ENCODE data around the gene MUSK. TPM values are rescaled to one million over a fixed set of nuclear protein-coding genes. Genes with fewer than 3 reads are reported as not detected.

MUSK gene
- polyA plus RNA-seq, 2 donors = 0.14 to 0.20 TPM

DNA sequence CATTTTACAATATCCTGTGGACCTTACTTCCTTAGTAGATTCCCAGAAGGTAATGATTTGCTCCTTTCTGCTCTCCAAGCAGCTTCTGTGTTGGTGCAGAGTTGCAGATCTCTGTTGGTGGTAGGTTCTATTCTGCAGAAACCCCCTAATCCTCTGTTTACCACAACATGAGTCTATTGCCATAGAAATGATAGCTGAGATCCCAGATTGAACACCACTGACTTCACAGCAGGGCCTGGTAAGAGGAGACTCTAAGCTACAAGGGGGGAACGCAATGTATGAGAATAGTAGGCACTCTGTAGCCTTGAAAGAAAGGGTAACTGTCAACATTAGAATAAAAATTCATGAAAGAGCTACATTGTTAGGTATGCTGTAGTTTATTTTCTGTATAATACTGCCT lies 59.5 kb downstream of the MUSK start:
- H3K27ac ChIP-seq (ENCODE audit: low read depth in 2 of 2, low read length in 1 of 2) = no peak overlapping the region
- H3K4me1 ChIP-seq (ENCODE audit: control insufficient read depth in 2 of 2, insufficient read depth in 2 of 2, low read length in 1 of 2) = no peaks in the 10 kb centered on the region
- no peaks in the 10 kb centered on the region for H3K9me3 ChIP-seq (ENCODE audit: control insufficient read depth in 2 of 2, insufficient read depth in 1 of 2, low read depth in 1 of 2, low read length in 1 of 2)
- no peaks in the 10 kb centered on the region for H3K36me3 ChIP-seq (ENCODE audit: control insufficient read depth in 2 of 2, insufficient read depth in 2 of 2, low read length in 1 of 2)
- 72 to 79% methylated on average over 1 of the region's 1 CpG for WGBS, 2 donors
- no peaks in the 10 kb centered on the region for H3K27me3 ChIP-seq (ENCODE audit: control insufficient read depth in 1 of 2, insufficient read depth in 2 of 2, low read length in 2 of 2)
- no peak overlapping the region for H3K4me3 ChIP-seq (ENCODE audit: low read depth in 1 of 2, low read length in 2 of 2)

DNA sequence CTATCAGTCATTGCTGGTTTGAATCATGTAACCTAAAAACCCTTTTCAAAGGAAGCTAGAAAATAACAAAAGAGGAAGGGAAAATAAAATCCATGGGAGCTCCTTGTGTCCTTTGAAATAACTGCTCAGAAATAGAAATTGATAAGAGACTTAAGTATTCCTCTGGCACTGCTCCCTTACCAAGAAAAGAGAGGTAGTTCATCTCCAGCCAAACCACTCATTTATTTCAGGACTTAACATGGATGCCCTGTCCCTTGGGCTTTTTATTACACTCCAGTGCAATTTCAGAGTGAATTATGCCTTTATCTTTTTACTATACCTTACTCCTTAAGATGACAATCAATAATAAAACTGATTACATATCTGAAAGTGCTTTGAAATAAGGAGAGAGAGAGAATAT lies 61.0 kb downstream of the MUSK start:
- no peaks in the 10 kb centered on the region for H3K36me3 ChIP-seq (ENCODE audit: control insufficient read depth in 2 of 2, insufficient read depth in 2 of 2, low read length in 1 of 2)
- no peaks in the 10 kb centered on the region for H3K9me3 ChIP-seq (ENCODE audit: control insufficient read depth in 2 of 2, insufficient read depth in 1 of 2, low read depth in 1 of 2, low read length in 1 of 2)
- H3K4me1 ChIP-seq (ENCODE audit: control insufficient read depth in 2 of 2, insufficient read depth in 2 of 2, low read length in 1 of 2) = no peaks in the 10 kb centered on the region
- H3K27me3 ChIP-seq (ENCODE audit: control insufficient read depth in 1 of 2, insufficient read depth in 2 of 2, low read length in 2 of 2) = no peaks in the 10 kb centered on the region
- no peak overlapping the region for H3K4me3 ChIP-seq (ENCODE audit: low read depth in 1 of 2, low read length in 2 of 2)
- no peak overlapping the region for H3K27ac ChIP-seq (ENCODE audit: low read depth in 2 of 2, low read length in 1 of 2)

DNA sequence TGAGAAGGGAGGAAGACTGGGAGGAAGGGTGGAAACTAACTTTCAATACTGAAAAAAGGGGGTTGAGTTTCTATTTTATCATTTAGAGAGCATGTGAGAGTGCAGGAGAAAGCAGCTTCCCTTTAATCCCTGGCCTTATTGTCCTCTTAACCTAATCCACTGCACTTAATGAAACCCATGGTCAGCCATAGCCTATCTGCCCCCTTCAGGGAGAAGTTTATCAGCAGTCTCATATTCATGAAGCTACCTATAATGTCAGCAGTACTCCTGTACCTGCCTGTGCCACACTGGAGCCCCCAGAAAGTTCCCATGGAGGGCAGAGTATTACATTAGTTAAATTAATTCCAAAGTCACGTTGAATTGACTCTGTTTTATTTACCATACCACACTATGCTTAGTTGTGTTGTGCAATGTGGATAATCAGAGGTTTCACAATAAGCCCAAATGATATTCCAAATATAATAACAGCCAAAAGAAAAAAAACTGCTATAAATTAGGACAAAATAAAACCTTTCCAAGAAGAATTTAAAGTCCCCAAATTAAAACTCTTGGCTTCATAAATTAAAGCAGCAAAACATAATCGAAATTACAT lies 62.9 kb downstream of the MUSK start:
- H3K4me3 ChIP-seq (ENCODE audit: low read depth in 1 of 2, low read length in 2 of 2) = no peak overlapping the region
- no peaks in the 10 kb centered on the region for H3K9me3 ChIP-seq (ENCODE audit: control insufficient read depth in 2 of 2, insufficient read depth in 1 of 2, low read depth in 1 of 2, low read length in 1 of 2)
- no peak overlapping the region for H3K27ac ChIP-seq (ENCODE audit: low read depth in 2 of 2, low read length in 1 of 2)
- WGBS, 2 donors = 70 to 74% methylated on average over 2 of the region's 2 CpGs
- no peaks in the 10 kb centered on the region for H3K36me3 ChIP-seq (ENCODE audit: control insufficient read depth in 2 of 2, insufficient read depth in 2 of 2, low read length in 1 of 2)
- H3K4me1 ChIP-seq (ENCODE audit: control insufficient read depth in 2 of 2, insufficient read depth in 2 of 2, low read length in 1 of 2) = no peaks in the 10 kb centered on the region
- H3K27me3 ChIP-seq (ENCODE audit: control insufficient read depth in 1 of 2, insufficient read depth in 2 of 2, low read length in 2 of 2) = no peaks in the 10 kb centered on the region

DNA sequence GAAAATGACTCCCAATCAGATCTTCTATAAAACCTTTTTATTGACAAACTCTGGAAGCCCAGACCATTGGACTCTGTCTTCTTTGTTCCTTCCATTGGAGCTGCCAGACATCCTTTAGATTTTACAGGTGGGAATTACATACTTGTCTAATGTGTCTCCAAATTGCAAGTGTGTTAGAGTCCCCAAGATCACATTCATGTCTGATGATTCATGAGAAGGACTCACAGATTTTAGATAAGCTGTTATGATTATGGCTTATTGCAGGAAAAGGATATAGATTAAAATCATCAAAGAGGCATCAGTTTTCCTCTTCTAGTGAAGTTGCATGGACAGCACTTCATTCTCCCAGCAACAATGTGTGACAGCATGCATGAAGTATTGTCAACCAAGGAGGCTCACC lies 70.4 kb downstream of the MUSK start:
- no peaks in the 10 kb centered on the region for H3K27me3 ChIP-seq (ENCODE audit: control insufficient read depth in 1 of 2, insufficient read depth in 2 of 2, low read length in 2 of 2)
- no peak overlapping the region for H3K27ac ChIP-seq (ENCODE audit: low read depth in 2 of 2, low read length in 1 of 2)
- no peaks in the 10 kb centered on the region for H3K9me3 ChIP-seq (ENCODE audit: control insufficient read depth in 2 of 2, insufficient read depth in 1 of 2, low read depth in 1 of 2, low read length in 1 of 2)
- no peak overlapping the region for H3K4me3 ChIP-seq (ENCODE audit: low read depth in 1 of 2, low read length in 2 of 2)
- no peaks in the 10 kb centered on the region for H3K4me1 ChIP-seq (ENCODE audit: control insufficient read depth in 2 of 2, insufficient read depth in 2 of 2, low read length in 1 of 2)
- no peaks in the 10 kb centered on the region for H3K36me3 ChIP-seq (ENCODE audit: control insufficient read depth in 2 of 2, insufficient read depth in 2 of 2, low read length in 1 of 2)

DNA sequence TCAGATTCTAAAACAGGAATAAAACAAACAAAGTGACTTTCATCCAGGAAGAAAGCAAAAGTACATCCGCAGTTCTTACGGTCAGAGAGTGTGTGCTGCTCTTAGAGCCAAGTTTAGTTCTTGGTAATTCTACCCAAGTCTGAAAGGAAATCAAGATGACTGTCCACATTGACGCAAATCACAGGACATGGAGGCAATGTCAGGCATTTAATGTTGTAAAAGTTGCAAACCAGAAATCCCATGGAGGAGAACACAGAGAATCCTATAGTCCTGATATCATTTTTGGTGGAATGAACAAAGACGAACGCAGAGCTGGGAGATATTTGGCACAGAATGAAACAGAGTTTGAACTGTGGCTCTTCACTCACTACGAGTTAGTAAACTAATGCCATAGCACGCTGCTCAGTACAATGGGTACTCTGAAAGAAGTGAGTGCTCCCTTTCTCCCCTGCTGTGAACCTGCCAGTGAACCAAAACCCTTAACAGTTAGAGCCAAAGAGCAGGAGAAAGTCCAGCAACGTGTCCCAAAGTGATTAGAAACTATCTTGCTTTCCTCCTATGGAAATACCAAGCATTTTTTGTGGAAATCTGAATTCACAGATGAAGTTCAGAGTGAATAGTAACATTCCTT lies 74.3 kb downstream of the MUSK start:
- WGBS, 2 donors = 26 to 32% methylated on average over 8 of the region's 8 CpGs
- no peaks in the 10 kb centered on the region for H3K4me1 ChIP-seq (ENCODE audit: control insufficient read depth in 2 of 2, insufficient read depth in 2 of 2, low read length in 1 of 2)

DNA sequence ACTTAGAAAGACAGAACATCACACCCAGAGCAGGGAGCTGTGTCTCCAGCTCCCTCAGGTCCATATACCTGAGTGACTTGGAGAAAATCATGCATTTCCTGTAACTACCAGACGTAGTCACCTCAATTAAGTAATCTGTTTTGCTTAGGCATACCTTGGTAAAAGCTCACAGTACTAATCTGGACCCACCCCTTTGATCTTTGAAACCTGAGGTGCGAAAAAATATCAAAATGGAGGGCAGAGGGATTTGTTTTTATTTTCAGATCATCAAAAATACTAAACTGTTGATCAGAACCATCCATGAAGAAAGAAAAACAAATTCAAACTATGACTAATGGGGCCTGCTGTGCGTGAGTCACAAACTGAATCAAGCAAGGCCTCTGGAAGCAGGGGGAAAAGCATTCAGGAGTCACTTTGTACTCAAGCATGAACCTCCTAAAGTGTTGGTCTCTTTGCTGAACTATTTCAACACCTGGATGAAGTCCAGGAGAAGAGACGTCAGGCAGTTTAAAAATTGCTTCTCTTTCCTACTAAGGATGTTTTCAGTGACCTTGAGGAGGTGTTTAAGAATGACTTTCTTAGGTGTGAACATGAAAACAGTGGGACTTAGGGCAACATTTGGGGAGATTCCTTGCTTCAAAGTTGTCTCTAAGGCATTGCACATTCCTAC lies 76.3 kb downstream of the MUSK start:
- no peaks in the 10 kb centered on the region for H3K36me3 ChIP-seq (ENCODE audit: control insufficient read depth in 2 of 2, insufficient read depth in 2 of 2, low read length in 1 of 2)
- H3K27ac ChIP-seq (ENCODE audit: low read depth in 2 of 2, low read length in 1 of 2) = peak overlapping the region; percentile 74
- H3K4me1 ChIP-seq (ENCODE audit: control insufficient read depth in 2 of 2, insufficient read depth in 2 of 2, low read length in 1 of 2) = peaks cover 0 to 3% of the 10 kb centered on the region in 2 donors
- no peaks in the 10 kb centered on the region for H3K9me3 ChIP-seq (ENCODE audit: control insufficient read depth in 2 of 2, insufficient read depth in 1 of 2, low read depth in 1 of 2, low read length in 1 of 2)
- 32 to 46% methylated on average over 4 of the region's 4 CpGs for WGBS, 2 donors
- no peaks in the 10 kb centered on the region for H3K27me3 ChIP-seq (ENCODE audit: control insufficient read depth in 1 of 2, insufficient read depth in 2 of 2, low read length in 2 of 2)
- H3K4me3 ChIP-seq (ENCODE audit: low read depth in 1 of 2, low read length in 2 of 2) = no peak overlapping the region

More for the DNA sequence above, 74.3 kb downstream of the MUSK start:
- Histone ChIP-seq H3K36me3 (ENCODE audit: control insufficient read depth in 2 of 2, insufficient read depth in 2 of 2, low read length in 1 of 2) (no peaks in the 10 kb centered on the region), H3K9me3 (ENCODE audit: control insufficient read depth in 2 of 2, insufficient read depth in 1 of 2, low read depth in 1 of 2, low read length in 1 of 2) (no peaks in the 10 kb centered on the region), H3K27ac (ENCODE audit: low read depth in 2 of 2, low read length in 1 of 2) (peak overlapping the region; percentile 33 to 56), H3K4me3 (ENCODE audit: low read depth in 1 of 2, low read length in 2 of 2) (no peak overlapping the region), H3K27me3 (ENCODE audit: control insufficient read depth in 1 of 2, insufficient read depth in 2 of 2, low read length in 2 of 2) (no peaks in the 10 kb centered on the region)

DNA sequence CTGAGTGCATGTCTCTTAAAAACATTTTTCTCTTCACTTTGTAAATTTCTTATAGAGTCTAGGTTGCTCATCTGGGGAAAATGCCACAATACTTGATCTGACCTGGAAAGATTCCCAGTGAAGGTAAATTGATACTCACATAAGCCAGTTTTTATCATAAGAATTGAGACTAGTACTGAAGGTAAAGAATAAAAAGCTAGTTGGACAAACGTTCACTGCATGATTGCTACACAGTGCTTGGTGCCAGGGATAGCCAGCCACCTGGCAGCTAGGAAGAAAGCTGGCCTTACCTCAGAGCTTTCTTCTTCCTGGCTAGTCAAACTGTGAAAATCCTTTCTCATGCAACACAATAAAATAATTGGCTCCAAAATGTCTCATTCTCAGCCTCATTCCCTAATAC lies 77.1 kb downstream of the MUSK start:
- 13 to 19% methylated on average over 1 of the region's 1 CpG for whole genome bisulfite sequencing, 2 donors
- H3K4me1 ChIP-seq (ENCODE audit: control insufficient read depth in 2 of 2, insufficient read depth in 2 of 2, low read length in 1 of 2) = peaks cover 0 to 3% of the 10 kb centered on the region in 2 donors
- no peaks in the 10 kb centered on the region for H3K9me3 ChIP-seq (ENCODE audit: control insufficient read depth in 2 of 2, insufficient read depth in 1 of 2, low read depth in 1 of 2, low read length in 1 of 2)
- no peak overlapping the region for H3K4me3 ChIP-seq (ENCODE audit: low read depth in 1 of 2, low read length in 2 of 2)
- H3K27ac ChIP-seq (ENCODE audit: low read depth in 2 of 2, low read length in 1 of 2) = peak overlapping the region; percentile 57 to 68
- H3K36me3 ChIP-seq (ENCODE audit: control insufficient read depth in 2 of 2, insufficient read depth in 2 of 2, low read length in 1 of 2) = no peaks in the 10 kb centered on the region
- no peaks in the 10 kb centered on the region for H3K27me3 ChIP-seq (ENCODE audit: control insufficient read depth in 1 of 2, insufficient read depth in 2 of 2, low read length in 2 of 2)

DNA sequence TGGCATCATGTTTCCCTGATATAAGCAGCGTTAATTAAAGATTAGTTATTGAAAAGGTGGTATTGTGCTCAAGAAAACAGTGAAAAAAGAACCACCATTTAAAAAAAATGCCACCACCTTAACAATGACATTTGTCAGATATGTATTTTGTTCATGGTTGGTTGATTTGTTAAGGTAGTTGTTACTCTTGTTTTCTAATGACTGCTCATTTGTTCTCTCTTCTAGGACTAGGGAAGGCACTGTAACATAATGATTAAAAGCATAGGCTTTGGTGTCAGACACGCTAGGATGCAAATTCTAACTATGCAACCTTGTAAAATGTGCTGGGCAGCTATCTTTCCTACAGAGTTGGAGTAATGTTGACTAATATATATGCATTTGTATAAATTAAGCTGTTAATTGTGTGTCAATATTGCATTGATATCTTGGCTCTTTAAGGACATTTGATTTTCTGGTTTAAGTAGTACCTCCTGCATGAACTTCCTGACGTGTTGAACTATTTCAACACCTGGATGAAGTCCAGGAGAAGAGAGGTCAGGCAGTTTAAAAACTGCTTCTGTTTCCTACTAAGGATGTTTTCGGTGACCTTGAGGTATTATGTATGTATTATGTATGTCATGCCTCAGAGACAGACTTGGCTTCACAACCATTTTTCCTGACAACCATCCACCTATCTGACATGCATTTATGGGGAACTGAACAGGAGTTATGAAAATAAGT lies 77.8 kb downstream of the MUSK start:
- peak overlapping the region in 1 of 2 donors; percentile 57 for H3K27ac ChIP-seq (ENCODE audit: low read depth in 2 of 2, low read length in 1 of 2)
- WGBS, 2 donors = 53 to 66% methylated on average over 4 of the region's 4 CpGs
- H3K36me3 ChIP-seq (ENCODE audit: control insufficient read depth in 2 of 2, insufficient read depth in 2 of 2, low read length in 1 of 2) = no peaks in the 10 kb centered on the region
- no peak overlapping the region for H3K4me3 ChIP-seq (ENCODE audit: low read depth in 1 of 2, low read length in 2 of 2)
- H3K9me3 ChIP-seq (ENCODE audit: control insufficient read depth in 2 of 2, insufficient read depth in 1 of 2, low read depth in 1 of 2, low read length in 1 of 2) = no peaks in the 10 kb centered on the region
- H3K27me3 ChIP-seq (ENCODE audit: control insufficient read depth in 1 of 2, insufficient read depth in 2 of 2, low read length in 2 of 2) = no peaks in the 10 kb centered on the region
- peaks cover 0 to 3% of the 10 kb centered on the region in 2 donors for H3K4me1 ChIP-seq (ENCODE audit: control insufficient read depth in 2 of 2, insufficient read depth in 2 of 2, low read length in 1 of 2)

DNA sequence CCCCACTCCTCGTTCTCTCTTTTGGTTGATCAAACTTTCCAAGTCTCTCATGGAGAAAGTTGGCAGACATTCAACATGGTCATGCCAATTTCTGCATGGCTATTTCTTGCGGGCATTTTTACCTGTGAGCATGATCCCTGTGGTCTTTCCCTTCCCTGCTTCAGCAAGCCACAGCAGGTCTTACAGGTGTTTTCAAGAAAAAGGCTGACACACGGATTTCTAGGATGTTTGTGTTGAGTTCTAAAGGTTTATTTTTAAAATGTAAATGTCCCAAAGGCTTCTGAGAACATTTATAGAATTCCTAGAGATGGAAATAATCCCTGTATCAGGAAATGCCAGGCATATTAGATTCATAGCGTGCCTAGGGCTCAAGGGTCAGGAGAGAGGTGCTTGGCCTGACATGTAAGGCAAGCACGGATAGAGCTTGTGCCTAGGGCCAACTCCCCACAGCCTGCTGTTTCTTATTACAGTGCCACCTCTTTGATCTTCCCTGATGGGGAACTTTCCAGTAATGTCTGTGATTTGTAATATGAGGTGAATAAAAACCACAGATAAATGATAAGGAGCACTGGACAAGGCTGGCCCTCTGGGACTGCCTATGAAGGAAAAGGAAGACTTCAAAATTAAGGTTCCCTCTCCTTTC lies 79.8 kb downstream of the MUSK start:
- H3K27ac ChIP-seq (ENCODE audit: low read depth in 2 of 2, low read length in 1 of 2) = no peak overlapping the region
- no peaks in the 10 kb centered on the region for H3K36me3 ChIP-seq (ENCODE audit: control insufficient read depth in 2 of 2, insufficient read depth in 2 of 2, low read length in 1 of 2)
- H3K4me3 ChIP-seq (ENCODE audit: low read depth in 1 of 2, low read length in 2 of 2) = no peak overlapping the region
- H3K9me3 ChIP-seq (ENCODE audit: control insufficient read depth in 2 of 2, insufficient read depth in 1 of 2, low read depth in 1 of 2, low read length in 1 of 2) = no peaks in the 10 kb centered on the region
- WGBS, 2 donors = 34 to 45% methylated on average over 5 of the region's 5 CpGs
- H3K4me1 ChIP-seq (ENCODE audit: control insufficient read depth in 2 of 2, insufficient read depth in 2 of 2, low read length in 1 of 2) = peaks cover 0 to 9% of the 10 kb centered on the region in 2 donors
- no peaks in the 10 kb centered on the region for H3K27me3 ChIP-seq (ENCODE audit: control insufficient read depth in 1 of 2, insufficient read depth in 2 of 2, low read length in 2 of 2)
